H9 (cell line): ENCODE measurements around the gene RIMKLA. TPM values are rescaled to one million over a fixed set of nuclear protein-coding genes. Genes with fewer than 3 reads are reported as not detected.

Experiments
- DNase-seq: peaks from one replicate; pipeline ENCODE4 v3.0.0-alpha.2; 2017
- H2AFZ ChIP-seq: one replicate; pipeline ENCODE4 v1.6.1; 2013; ENCODE audit warnings: mild to moderate bottlenecking, low read length, control low read depth, moderate library complexity
- H2AK5ac ChIP-seq: 2 replicates; pipeline ENCODE4 v1.6.1; 2013; ENCODE audit warnings: low read length, control low read depth, mixed read lengths; ENCODE audit not compliant: insufficient read length
- H2BK120ac ChIP-seq: one replicate; pipeline ENCODE4 v1.6.1; 2013; ENCODE audit warnings: low read depth, mild to moderate bottlenecking, low read length, control low read depth, inconsistent platforms; ENCODE audit not compliant: poor library complexity, severe bottlenecking
- H2BK12ac ChIP-seq: 2 replicates; pipeline ENCODE4 v1.6.1; 2013; ENCODE audit warnings: low read length, control low read depth, mixed read lengths, low read depth; ENCODE audit not compliant: insufficient read length
- H2BK15ac ChIP-seq: 2 replicates; pipeline ENCODE4 v1.6.1; 2013; ENCODE audit warnings: low read depth, low read length, control low read depth
- H2BK20ac ChIP-seq: one replicate; pipeline ENCODE4 v1.6.1; 2013; ENCODE audit warnings: low read depth, mild to moderate bottlenecking, low read length, control low read depth, inconsistent platforms; ENCODE audit not compliant: poor library complexity, severe bottlenecking
- H2BK5ac ChIP-seq: 2 replicates; pipeline ENCODE4 v1.6.1; 2013; ENCODE audit warnings: low read length, control low read depth, mixed read lengths; ENCODE audit not compliant: insufficient read length
- H3K14ac ChIP-seq: 2 replicates; pipeline ENCODE4 v1.6.1; 2013; ENCODE audit warnings: low read length, control low read depth; ENCODE audit not compliant: insufficient read depth
- H3K18ac ChIP-seq: 2 replicates; pipeline ENCODE4 v1.6.1; 2013; ENCODE audit warnings: low read depth, mild to moderate bottlenecking, mixed read lengths, low read length, control low read depth; ENCODE audit not compliant: insufficient read length
- H3K23ac ChIP-seq: 2 replicates; pipeline ENCODE4 v1.6.1; 2013; ENCODE audit warnings: low read length, control low read depth, mixed read lengths, low read depth; ENCODE audit not compliant: insufficient read length
- H3K23me2 ChIP-seq: 2 replicates; pipeline ENCODE4 v1.6.1; 2013; ENCODE audit warnings: low read depth, mild to moderate bottlenecking, mixed read lengths, low read length, control low read depth; ENCODE audit not compliant: insufficient read length, poor library complexity, severe bottlenecking
- H3K27ac ChIP-seq: 2 replicates; pipeline ENCODE4 v1.5.1; 2013; ENCODE audit warnings: low read length, control low read depth, mixed read lengths, low read depth; ENCODE audit not compliant: insufficient read length
- H3K27me3 ChIP-seq: 2 replicates; pipeline ENCODE4 v1.6.1; 2013; ENCODE audit warnings: low read length, control low read depth, inconsistent platforms; ENCODE audit not compliant: insufficient read depth
- H3K4ac ChIP-seq: 2 replicates; pipeline ENCODE4 v1.6.1; 2013; ENCODE audit warnings: low read depth, mild to moderate bottlenecking, control low read depth, inconsistent platforms, low read length, moderate library complexity
- H3K4me1 ChIP-seq: 2 replicates; pipeline ENCODE4 v1.6.1; 2013; ENCODE audit warnings: low read length, control low read depth, inconsistent platforms; ENCODE audit not compliant: insufficient read depth
- H3K4me2 ChIP-seq: 2 replicates; pipeline ENCODE4 v1.6.1; 2013; ENCODE audit warnings: low read length, control low read depth, mixed read lengths; ENCODE audit not compliant: insufficient read length, insufficient read depth
- H3K56ac ChIP-seq: 2 replicates; pipeline ENCODE4 v1.6.1; 2013; ENCODE audit warnings: low read depth, mild to moderate bottlenecking, mixed read lengths, low read length, control low read depth; ENCODE audit not compliant: insufficient read length
- H3K79me1 ChIP-seq: 2 replicates; pipeline ENCODE4 v1.6.1; 2013; ENCODE audit warnings: low read depth, mild to moderate bottlenecking, moderate library complexity, low read length, control low read depth, inconsistent platforms; ENCODE audit not compliant: insufficient read depth, poor library complexity, severe bottlenecking
- H3K79me2 ChIP-seq: 2 replicates; pipeline ENCODE4 v1.6.1; 2013; ENCODE audit warnings: low read length, control low read depth, inconsistent platforms; ENCODE audit not compliant: insufficient read depth
- H3K9ac ChIP-seq: 2 replicates; pipeline ENCODE4 v1.6.1; 2013; ENCODE audit warnings: low read length, control low read depth, mixed read lengths; ENCODE audit not compliant: insufficient read length; ENCODE audit errors: extremely low read depth
- H3K9me3 ChIP-seq: one replicate; pipeline ENCODE4 v1.6.1; 2013; ENCODE audit warnings: low read depth, low read length, inconsistent platforms; ENCODE audit not compliant: control insufficient read depth
- H3T11ph ChIP-seq: one replicate; pipeline ENCODE4 v1.6.1; 2013; ENCODE audit warnings: mild to moderate bottlenecking, low read length, control low read depth, inconsistent platforms
- H4K20me1 ChIP-seq: one replicate; pipeline ENCODE4 v1.6.1; 2013; ENCODE audit not compliant: control insufficient read depth, insufficient read length, insufficient read depth
- H4K5ac ChIP-seq: 2 replicates; pipeline ENCODE4 v1.6.1; 2013; ENCODE audit warnings: low read depth, mild to moderate bottlenecking, mixed read lengths, low read length, control low read depth; ENCODE audit not compliant: insufficient read length
- H4K8ac ChIP-seq: replicated peaks from 2 replicates; pipeline ENCODE4 v1.6.1; 2013; ENCODE audit warnings: low read length, control low read depth, mixed read lengths, low read depth; ENCODE audit not compliant: insufficient read length
- H4K91ac ChIP-seq: 2 replicates; pipeline ENCODE4 v1.6.1; 2013; ENCODE audit warnings: low read depth, mild to moderate bottlenecking, moderate library complexity, mixed read lengths, low read length, control low read depth; ENCODE audit not compliant: insufficient read length
- H3K27ac Mint-ChIP-seq, 3 experiments: 2 replicates in 2 of 3; 3 replicates in 1 of 3; pipeline ENCODE4 v1.8.0; 2020 to 2021; ENCODE audit warnings: mixed read lengths in 3 of 3, mild to moderate bottlenecking in 1 of 3, moderate library complexity in 1 of 3
- H3K27me3 Mint-ChIP-seq: 2 replicates; pipeline ENCODE4 v1.8.0; 2021; ENCODE audit warnings: low read depth, mild to moderate bottlenecking, moderate library complexity, mixed read lengths
- H3K36me3 Mint-ChIP-seq, 3 experiments: 2 replicates in 2 of 3; 3 replicates in 1 of 3; pipeline ENCODE4 v1.8.0; 2020 to 2021; ENCODE audit warnings: low read depth in 3 of 3, mixed read lengths in 3 of 3; ENCODE audit not compliant: insufficient read depth in 1 of 3
- H3K4me1 Mint-ChIP-seq, 2 experiments: 2 replicates each; pipeline ENCODE4 v1.8.0; 2020; ENCODE audit warnings: mixed read lengths in 2 of 2
- H3K4me3 Mint-ChIP-seq, 2 experiments: 2 replicates in 1 of 2; 3 replicates in 1 of 2; pipeline ENCODE4 v1.8.0; 2020 to 2021; ENCODE audit warnings: mild to moderate bottlenecking in 2 of 2, mixed read lengths in 2 of 2, moderate library complexity in 1 of 2
- H3K9me3 Mint-ChIP-seq, 2 experiments: 2 replicates in 1 of 2; 3 replicates in 1 of 2; pipeline ENCODE4 v1.8.0; 2020; ENCODE audit warnings: mild to moderate bottlenecking in 2 of 2, mixed read lengths in 2 of 2, moderate library complexity in 1 of 2
- CTCF ChIP-seq: fragments of 200-600 bp; sonication (generic); conservative IDR thresholded peaks from 3 replicates; pipeline ENCODE4 v1.8.0; 2021; ENCODE audit warnings: antibody characterized with exemption, mild to moderate bottlenecking
- WGBS: extraction: QIAGEN DNeasy Blood & Tissue Kit; methylation state at CpG from one replicate; pipeline ENCODE4 v1.1.7; 2013; ENCODE audit warnings: missing lambda C conversion rate, low lambda C conversion rate, mixed read lengths; ENCODE audit not compliant: insufficient read length; ENCODE audit errors: extremely low coverage; 5-methylcytosine and 5-hydroxymethylcytosine counted together
- total RNA-seq: library from RNA; stranded (reverse); gene quantifications from 2 replicates; pipeline ENCODE4 v1.2.1, GENCODE V29; 2021

RIMKLA gene
- total RNA-seq, 1 experiment from 2014 or later: 4.7 TPM

DNA sequence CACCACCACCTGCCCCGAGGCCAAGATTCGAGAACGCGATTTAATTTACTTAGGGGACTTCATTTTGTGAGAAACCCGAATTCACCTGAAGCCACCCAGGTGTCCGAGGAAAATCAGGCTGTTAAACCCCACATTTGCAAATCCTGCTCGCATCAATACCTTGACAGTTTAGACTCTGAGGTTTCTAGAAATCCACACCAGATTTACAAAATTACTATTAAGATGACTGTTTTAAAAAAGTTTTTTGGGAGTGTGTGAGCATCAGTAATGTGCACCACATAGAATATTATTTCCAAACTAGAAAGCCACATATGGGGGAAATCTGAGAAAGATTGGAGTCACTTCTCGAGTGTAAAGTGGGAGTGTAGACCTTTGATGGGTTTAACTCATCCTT lies 685 bp downstream of the RIMKLA start:
- Histone ChIP-seq H2BK15ac (no peak overlapping the region), H4K91ac (no peak overlapping the region), H2AK5ac (no peak overlapping the region), H3K23me2 (peaks cover 3% of the 10 kb centered on the region), H2AFZ (no peak overlapping the region), H3K79me2 (no peaks in the 10 kb centered on the region), H4K8ac (no peak overlapping the region), H2BK20ac (no peak overlapping the region), H3K9ac (no peak overlapping the region), H2BK120ac (no peak overlapping the region), H3K4me2 (peak overlapping the region; percentile 58), H3K9me3 (no peaks in the 10 kb centered on the region), H4K20me1 (no peaks in the 10 kb centered on the region), H3T11ph (no peak overlapping the region), H3K27me3 (peaks cover 2% of the 10 kb centered on the region; the same call in 1 of the 2 replicates), H2BK5ac (no peak overlapping the region), H3K27ac (no peak overlapping the region), H3K4ac (no peak overlapping the region), H3K18ac (no peak overlapping the region), H3K56ac (no peak overlapping the region), H3K14ac (no peak overlapping the region), H2BK12ac (no peak overlapping the region), H3K79me1 (no peaks in the 10 kb centered on the region), H4K5ac (no peak overlapping the region), H3K23ac (no peak overlapping the region), H3K4me1 (no peaks in the 10 kb centered on the region)
- no peak for DNase-seq
- WGBS: no CpG with 5 or more reads among the region's 8 CpGs
- H3K9me3 Mint-ChIP-seq: no peaks in the 10 kb centered on the region
- peaks cover 12 to 13% of the 10 kb centered on the region in 2 experiments for H3K4me1 Mint-ChIP-seq
- peaks cover 38% of the 10 kb centered on the region for H3K27me3 Mint-ChIP-seq
- TF ChIP-seq CTCF: no peak
- H3K4me3 Mint-ChIP-seq: peak overlapping the region; percentile 70 to 83
- H3K27ac Mint-ChIP-seq: no peak overlapping the region
- H3K36me3 Mint-ChIP-seq: no peaks in the 10 kb centered on the region
